GM18907 (cell line): ENCODE data around the gene INPP5D.
"Not testable (repeated sequence)": the region's sequence is repeated elsewhere in the genome, so short reads cannot be mapped to it uniquely, and the experiment has no call there.

Source experiments
- ATAC-seq: cut with Tn5 transposase; IDR thresholded peaks from one replicate; pipeline ENCODE4 v1.9.1; 2021; ENCODE audit warnings: mild to moderate bottlenecking, moderate library complexity; ENCODE audit not compliant: unreplicated experiment

INPP5D gene

DNA sequence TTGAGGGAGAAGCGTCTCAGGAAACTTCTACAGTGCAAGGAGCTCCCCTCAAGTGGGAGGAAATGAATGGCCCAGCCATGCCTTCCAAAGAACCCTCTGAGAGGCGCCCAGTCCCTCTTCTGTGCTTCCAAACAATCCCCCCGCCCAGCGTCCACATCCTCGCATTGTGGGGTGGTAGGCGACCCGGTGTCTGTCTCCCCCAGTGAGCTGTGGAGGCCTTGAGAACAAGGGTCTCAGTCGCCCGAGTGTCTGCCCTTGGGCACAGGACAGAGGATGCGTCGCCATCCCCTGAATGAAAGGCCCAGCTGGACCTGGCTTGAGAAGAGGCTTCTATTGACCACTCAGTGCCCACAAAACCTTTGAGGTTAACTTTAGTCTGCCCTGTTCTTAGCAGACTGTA lies 29.7 kb downstream of the INPP5D start:
- ATAC-seq, result no peak

DNA sequence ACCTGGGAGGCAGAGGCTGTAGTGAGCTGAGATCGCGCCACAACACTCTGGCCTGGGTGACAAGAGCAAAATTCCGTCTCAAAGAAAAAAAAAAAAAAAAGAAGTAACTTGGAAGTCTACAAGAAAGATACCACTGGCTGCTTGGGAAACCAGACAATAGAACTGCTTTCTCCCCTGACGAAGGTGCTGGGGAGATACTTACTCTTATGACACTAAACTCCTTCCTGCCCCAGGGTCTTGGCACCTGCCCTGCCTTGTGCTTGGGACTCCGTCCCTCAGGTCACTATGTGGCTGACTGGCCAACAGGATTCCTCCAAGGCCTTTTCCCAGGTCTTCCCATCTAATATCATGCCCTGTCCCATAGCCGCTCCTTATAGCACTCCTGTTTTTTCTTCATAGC lies 30.7 kb downstream of the INPP5D start:
- ATAC-seq, result no peak

DNA sequence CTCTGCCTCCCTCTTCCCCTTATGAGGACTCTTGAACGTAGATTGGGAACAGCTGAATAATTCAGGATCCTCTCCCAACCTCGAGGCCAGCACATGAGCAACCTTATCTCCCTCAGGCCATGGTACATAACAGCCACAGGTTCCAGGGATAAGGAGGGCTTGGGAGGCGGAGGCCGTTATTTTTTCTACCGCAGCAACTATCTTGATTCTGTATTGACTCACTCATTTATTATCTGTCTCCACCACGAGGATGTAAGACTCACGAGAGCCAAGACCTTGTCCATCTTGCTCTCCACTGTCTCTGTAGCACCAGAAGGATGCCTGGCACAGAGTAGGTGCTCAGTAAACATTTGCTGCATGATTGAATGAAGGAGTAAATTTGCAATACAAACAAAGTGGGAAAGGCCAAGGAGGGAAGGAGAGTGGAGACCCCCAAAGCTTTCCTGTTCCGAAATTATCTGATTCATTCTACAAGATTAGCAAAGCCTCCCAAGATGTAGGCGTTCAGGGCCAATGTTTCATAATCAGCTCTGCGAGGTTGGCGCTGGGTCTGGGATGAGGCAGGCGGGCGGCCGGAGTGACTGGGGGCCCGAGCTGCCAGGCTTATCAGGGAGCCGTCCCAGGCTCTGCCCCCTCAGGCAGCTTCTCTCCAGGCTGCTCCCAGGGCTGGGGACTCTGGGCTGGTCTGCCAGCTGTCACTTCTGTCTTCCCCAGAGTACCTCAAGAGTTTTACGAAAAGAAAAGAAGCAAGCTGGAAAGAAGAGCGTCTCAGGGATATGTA lies 31.6 kb downstream of the INPP5D start:
- ATAC-seq, result no peak

DNA sequence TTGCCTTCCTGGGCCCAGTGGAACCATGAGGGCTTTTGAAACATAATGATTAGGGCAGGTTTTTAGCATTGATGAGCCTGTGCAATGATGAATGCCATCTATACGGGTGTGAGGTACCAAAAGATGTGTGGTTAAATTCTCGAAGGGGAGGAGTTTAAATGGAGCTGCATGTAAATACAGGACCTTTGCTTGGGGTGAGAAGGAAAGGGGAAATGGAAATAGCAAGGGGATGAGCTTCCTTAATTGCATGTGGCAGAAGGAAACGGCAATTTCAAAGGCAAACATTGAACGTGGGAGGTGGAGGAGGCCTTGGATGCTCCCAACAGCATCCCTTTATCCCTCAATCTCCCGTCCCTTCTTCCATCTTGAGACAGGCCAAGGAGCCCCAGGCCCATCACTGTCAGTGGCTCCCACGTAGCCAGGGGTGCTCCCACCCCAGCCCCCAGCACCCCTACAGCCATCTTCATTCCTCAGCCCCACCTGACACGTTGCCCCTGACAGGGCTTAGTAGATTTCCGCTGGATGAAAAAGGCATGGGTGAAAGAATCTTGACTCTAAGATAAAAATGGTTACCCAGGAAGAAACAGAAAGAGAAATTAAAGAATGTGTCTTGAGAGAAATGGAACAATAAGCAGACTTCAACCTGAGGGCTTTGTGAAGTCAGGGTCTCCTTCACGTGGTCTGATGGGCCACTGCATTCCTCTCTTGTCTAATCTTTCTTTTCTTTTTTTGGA lies 32.5 kb downstream of the INPP5D start:
- ATAC-seq, result no peak

DNA sequence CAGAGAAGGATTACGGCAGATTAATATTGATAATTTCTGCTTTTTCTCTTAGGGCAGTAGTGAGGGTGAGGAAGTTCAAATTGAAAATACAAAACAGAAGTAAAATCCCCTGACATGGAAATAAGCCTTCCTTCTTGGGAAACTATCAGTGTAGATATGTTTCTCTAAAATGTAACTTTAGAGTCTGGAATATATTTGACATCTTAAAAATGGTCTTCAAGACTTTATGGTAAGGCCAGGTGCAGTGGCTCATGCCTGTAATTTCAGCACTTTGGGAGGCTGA lies 33.0 kb downstream of the INPP5D start:
- no peak for ATAC-seq

DNA sequence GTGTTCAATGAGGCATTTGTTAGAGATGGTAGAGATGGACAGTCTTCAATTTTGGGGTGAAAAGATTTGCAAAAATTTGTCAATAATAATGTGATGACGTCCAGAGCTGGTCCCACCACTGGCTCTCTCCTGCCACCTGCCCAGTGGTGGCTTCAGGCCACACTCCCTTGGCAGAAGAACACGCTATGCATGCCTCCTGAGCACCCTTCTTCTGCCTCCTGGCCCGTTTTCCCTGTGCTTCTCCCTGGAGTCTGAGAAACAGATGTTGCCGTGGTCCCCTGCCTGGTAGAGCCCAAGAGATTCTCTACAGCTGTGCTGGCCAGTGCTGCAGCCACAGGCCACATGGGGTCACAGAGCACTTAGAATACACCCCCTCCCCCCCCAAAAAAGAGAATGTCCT lies 33.6 kb downstream of the INPP5D start:
- no peak for ATAC-seq

DNA sequence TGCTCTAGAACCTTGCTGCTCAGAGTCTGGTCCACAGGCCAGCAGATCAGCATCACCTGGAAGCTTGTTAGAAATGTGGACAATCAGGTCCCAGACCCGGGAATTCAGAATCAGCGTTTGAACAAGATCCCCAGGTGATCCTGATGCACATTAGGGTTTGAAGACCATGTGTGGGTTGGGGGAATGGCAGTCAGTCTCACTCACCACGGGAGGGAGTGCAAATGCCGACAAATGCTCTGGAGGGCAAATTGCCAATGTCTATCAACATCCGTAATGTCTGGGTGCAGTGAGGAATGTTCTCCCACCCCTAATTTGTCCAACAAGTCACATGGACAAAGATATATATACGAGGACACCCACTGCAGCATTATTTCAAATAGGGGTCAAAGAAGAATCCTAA lies 34.5 kb downstream of the INPP5D start:
- no peak for ATAC-seq

DNA sequence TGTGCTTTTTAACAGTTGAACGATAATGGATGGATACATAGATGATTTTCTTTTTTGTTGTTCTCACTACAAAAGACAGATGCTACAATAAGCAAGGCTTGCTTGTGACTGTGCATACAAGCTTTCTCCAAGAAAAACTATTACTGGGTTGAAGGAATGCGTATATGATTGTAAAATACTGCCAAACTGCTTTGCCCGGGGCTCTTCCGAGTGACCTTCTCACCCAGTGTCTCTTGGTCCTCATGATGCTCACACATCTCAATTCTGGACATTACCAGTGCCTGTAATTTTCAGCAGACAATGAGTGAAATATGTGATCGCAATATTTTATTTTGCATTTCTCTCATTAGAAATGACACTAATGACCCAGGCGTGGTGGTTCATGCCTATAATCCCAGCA lies 35.9 kb downstream of the INPP5D start:
- ATAC-seq, result no peak

DNA sequence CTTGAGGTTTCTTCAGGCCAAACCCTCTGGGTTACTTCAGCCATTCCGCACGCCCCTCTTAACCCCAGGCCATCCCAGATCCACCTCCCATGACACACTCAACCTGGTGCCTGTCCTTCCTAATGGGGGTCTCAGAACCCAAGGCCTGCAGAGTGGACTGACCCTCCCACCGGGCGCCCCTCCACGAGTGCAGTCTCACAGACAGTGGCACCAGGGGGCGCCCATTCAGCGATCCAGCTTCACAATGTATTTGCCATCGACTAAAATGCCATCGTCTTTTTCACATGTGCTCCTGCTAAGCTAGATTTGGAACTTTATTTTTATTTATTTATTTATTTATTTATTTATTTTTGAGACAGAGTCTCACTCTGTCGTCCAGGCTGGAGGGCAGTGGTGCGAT lies 38.5 kb downstream of the INPP5D start:
- no peak for ATAC-seq

DNA sequence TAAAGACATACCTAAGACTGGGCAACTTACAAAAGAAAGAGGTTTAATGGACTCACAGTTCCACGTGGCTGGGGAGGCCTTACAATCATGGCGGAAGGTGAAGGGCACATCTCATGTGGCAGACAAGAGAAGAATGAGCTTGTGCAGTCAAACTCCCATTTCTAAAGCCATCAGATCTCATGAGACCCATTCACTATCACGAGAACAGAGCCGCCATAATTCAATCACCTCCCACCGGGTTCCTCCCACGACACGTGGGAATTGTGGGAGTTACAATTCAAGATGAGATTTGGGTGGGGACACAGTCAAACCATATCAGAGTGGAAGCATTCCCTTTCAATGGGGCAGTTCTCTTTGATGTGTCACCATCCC lies 39.7 kb downstream of the INPP5D start:
- ATAC-seq, result not testable (repeated sequence)

DNA sequence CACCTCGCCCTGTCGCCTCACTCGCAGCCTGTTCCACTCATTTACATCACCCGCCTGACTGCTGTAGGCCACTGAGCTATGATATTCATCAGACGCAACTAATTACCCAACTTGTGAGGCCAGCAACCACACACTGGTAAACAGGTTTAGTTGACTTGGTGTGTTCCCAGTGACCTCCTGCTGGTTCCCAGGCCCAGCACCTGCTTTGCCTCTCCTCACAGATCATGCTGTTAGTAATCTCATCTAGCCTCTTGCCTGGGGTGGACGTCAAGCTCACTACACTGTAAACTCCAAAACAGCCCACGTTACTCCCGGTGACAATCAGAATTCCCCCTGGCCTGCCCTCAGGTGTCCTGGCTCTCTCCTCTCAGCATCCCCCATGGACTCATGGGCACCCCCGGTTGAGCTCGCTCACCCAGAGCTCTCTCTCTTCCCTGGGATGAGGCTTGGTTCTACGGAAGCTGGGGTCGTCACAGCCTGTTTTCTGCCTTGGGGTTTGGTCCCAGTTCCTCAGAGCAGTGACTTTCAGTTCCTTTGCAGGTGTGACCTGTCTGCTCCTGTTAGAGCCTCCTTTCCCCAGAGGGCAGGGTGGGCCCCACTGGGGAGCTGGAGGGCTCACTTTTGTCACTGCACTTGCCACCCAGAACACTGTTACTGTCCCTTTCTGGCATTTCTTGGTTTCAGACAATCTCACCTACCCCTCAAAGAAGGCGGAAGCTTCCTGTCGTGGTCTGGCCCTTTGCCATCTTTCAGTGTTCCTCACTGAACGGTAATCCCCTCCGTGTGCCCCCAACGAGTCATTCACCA lies 40.3 kb downstream of the INPP5D start:
- ATAC-seq, result peak; percentile 84

DNA sequence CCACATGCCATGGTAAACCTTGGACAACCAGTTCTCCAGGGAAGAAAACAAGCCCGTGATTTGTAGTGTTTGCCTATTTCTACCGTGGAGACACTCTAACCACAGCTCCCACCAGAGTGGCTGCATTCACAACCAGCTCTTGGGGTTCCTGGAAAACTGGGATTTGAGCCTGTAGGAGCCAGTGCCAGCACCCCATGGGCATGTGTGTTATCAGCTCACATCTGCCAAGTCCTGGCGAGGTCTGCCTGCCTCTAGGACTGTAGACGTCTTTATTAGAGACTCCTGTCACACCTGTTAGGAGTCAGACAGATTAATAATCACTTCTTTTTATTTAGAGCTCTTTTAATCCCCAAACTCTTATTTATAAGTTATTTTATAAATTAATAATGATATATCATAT lies 41.0 kb downstream of the INPP5D start:
- ATAC-seq, result no peak

DNA sequence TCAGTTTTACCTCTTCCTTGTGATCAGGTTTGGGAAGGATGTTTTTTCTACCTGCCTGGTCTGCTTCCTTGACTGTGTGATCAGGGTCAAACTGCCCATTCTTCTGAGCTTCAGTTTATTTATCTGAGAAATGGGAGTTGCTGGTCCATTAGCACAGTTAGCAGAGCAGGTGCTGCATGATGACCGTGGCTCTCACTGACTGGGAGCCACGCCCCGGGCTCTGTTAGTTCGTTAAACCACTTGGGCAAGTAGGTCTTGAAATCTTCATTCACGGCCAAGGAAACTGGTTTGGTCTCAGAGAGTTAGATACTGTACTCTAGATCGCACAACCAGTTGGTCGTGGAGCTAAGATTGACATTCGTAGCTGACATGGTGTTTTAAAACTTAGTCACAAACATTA lies 41.7 kb downstream of the INPP5D start:
- ATAC-seq, result no peak

DNA sequence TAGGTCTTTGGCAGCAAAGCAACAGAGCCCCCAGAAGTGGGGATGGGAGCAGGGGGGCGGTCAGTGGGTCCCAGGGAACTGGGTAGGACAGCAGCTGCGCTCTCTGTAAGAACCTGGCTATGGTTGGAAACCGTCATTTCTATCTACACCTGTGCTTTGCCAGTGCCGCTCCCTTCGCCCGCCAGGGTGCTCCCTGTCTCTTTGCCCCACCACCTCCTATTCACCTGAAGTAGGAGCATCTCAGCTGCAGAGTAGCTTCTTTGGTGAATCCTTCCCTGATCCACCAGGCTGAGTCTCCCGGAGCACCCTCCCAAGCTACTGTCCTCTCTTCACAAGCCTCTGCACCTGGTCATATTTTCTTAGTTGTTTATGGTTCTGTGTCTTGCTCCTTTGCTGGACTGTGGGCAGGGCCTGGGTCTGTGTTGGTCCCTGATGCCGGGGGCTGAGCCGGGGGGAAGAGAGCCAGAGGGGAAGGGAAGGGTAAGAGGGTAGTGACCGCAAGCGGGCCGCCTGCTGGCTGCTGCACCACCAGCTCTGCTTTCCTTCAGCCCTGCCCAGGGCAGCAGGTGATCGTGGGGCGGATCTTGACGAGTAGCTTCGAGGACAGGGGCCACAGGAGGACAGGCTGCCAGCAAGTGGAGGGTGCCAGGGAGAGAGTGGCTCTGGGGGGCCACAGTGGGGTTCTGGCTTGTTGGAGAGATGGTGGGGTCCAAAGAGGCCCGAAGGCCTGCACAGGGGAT lies 45.2 kb downstream of the INPP5D start:
- no peak for ATAC-seq

DNA sequence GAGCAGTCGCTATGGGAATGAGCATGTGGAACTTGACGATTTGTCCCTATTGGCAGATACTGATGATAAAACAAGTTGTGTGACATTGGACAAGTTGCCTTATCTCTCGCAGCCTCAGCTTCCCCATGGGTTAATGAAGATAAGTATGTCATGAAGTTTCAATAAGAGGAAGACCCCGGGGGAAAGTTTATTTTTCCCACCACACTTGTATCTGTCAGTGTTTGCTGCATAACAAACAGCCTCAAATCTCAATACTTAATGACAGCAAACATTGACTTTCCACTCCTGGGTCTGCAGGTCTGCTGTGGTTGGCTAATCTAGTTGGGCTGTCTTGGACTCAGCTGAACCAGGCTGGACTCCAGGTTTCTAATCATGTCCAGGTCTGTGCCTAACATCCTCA lies 45.8 kb downstream of the INPP5D start:
- ATAC-seq, result no peak

DNA sequence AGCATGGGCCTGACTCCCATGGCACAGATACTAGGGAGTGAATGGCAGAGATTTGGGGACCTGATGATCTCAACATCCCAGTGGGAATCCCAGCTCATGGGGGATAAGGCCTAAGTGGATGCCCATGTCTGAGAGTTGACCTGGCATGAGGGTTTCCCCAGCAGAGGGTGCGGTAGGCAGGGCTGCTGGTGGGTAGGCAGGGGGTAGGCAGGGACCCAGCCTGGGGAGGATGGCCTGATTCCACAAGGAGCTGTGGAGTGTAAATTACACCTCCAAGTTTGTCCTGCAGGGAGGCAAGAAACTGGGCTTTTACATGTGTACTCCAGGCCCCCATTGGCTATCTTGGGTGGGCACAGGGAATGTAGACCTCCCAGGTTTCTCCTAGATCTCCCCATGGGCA lies 46.9 kb downstream of the INPP5D start:
- ATAC-seq, result no peak

DNA sequence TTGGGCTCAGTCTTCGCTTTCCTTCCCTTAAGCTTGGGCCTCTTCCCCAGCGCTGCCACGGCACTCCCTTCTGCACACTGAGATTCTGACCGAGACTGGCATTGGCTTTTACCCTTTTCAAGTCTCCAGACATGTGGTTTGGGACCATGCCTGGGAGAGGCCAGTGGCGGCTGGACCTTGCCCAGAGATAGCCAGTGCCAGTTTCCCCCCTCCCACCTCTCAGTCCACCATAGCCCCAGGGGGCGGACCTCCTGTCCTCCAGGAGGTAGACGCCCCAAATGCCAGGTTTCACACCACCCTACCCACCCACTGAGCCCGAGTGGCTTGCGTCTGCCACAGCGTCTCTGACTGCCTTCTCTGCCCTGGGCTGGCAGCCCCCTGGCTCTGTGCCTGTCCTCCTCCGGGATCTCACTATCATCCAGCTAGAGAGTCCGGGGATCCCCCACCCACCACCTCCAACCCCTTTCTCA lies 47.7 kb downstream of the INPP5D start:
- no peak for ATAC-seq

DNA sequence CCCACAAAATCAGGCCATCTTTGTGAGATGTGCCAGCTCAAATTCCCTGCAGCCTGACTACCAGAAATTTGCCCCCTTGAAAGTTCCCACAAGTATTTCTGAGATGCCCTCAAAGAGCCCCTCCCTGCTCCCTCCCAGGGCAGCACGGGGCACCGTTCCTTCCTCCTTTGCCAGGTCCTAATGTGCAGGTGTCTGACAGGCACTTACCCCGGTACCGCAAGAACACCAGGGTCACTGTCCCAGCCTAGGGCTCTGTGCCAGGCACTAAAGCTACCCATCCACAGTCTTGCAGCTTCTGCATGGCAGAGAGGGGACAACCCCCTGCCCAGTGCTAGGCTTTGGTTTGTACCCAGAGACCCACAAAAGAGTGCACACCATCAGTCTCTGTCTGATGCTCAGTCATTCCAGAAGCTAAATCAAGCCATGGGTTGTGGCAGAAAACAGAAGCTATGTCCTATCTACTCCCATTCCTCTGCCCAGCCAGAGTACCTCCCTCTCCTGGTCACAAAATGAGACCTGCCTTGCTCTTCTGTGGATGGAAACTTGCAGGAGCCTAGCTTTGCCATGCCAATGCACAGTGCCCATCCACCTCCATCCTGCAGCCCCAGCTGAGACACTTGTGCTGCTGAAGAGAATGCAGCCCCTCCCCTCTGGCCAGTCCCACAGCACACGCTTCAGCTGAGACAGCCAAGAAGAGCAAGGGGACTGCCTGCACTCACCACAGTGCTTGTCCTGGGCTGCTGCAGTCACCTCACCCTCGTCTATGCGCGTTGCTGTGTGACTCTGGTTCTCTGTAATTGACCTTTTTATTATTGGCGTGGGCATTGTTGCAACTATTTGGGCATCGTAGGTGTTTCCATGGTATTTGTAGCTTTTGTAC lies 48.7 kb downstream of the INPP5D start:
- peak; percentile 48 for ATAC-seq

DNA sequence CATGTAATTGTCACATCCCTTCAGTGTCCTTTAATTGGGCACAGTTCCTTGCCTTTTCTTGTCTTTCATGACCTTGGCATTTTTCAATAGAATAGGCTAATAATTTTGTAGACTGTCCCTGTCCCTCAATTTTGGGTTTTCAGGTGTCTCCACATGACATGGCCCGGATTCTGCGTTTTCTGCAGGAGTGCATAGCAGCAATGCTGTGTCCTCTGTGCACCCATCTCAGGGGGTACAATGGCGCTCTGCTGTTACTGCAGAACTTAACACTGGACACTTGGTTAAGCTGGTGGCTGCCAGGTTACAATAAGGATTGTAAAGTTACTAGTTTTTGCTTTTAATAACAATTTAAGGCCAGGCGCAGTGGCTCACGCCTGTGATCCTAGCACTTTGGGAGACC lies 51.3 kb downstream of the INPP5D start:
- no peak for ATAC-seq

DNA sequence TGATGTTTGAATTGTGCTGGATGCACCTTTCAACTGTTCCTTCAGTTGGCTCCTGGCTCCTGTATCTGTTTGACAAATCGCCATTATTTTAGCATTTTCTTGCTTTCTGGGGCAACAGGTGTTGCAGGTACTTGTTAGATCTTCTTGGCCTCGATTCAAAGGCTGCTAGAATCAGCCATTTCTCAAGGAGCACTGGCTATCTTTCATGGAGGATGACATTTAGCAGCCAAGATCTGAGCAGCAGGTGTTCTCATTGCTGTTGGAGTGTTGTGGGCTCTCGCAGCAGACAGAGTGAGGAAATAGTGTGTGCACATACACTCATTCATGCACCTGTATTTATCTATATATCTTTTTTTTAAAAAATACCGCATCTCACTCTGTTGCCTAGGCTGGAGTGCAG lies 52.2 kb downstream of the INPP5D start:
- ATAC-seq, result no peak
